Stimulated activated CD8-positive, alpha-beta memory T cell treated with anti-CD3 and anti-CD28 coated beads, Interleukin-4, amount 100 ng/mL, for 24 hours (primary cell): Measurements from ENCODE around the gene SYCP2.

ENCODE experiments used
- DNase-seq: peaks from one replicate; pipeline ENCODE4 v3.0.0-alpha.2; 2020; ENCODE audit warnings: low read depth

The SYCP2 gene

DNA sequence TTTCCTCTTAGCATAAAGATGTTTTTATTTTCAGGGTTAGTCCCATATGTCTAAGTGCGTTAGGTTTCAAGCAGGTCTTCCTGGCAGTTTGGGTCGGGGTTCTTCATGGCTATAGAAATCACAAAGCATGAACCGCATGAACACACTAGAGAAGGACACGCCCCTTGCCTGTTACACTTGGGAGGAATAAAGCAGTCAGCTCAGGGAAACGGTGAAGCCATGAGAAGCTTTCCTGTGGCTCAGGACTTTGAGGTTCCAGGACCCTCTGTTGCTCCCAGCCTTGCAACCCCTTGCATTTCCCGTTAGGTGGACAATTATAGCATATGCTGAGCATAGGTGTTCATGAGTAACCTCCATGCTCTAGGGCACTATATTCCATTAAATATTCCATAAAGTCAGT is 96.7 kb downstream of the SYCP2 start:
- DNase-seq, result no peak

DNA sequence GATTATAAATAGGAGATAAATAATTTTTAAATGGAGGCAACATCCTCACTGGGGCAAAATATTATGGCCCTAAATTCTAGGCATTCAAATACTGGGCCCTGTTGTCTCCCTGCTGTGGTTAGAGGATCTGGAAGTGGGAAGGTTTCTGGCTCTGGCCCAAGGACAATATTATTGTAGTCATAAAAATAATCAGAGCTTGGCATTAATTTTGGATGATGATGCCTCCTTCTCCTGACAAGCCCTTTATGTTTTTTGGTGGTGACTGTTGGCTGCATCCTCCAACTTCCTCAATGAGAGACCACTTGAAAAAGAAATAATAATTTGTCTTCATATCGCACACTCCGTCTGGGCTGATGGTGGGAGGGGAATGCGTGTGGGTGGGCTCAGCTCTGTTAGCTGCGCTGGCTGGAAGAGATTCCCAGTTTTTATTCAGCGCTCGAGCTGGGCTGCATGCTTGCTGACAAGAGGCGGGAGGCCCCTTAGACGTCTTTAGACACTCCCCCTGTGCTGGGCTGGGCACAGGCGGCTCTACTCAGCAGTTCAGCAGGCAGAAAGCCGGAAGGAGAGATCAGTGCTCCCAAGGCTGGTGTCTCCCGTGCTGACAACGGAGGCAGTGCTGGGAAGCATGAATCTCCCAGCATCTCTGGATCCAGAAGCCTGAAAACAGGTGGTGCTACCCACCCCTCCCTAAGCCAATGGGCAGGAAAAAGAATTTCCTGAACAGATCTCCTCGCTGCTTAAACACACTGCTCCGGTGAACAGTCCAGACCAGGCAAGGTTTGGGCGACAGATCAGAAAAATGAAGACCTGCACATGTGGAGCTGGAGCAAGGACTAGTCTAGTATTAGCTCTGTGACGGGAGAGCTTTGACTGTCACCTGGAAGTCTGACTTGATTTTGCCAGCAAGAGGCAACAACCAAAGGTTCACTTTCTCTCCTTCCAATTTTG is 97.7 kb downstream of the SYCP2 start:
- DNase-seq, result no peak

DNA sequence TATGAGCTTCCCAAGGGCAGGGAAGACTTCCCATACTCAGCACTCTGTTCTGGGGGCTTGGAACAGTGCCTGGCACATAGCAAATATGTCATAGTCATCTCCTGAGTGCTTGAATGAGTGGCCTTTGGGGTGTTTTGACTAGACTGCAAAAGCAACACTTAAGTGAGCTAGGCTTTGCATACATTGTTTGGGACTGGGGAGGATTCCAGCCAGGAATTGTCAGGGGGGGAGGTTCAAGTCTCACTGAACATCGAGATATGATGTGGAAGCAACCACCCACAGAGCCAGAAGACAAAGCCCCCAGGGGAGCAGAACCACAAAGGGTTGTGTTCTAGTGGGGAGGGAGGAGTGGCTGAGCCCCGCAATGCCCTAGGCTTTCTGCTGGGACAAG is 98.4 kb downstream of the SYCP2 start:
- DNase-seq, result no peak

DNA sequence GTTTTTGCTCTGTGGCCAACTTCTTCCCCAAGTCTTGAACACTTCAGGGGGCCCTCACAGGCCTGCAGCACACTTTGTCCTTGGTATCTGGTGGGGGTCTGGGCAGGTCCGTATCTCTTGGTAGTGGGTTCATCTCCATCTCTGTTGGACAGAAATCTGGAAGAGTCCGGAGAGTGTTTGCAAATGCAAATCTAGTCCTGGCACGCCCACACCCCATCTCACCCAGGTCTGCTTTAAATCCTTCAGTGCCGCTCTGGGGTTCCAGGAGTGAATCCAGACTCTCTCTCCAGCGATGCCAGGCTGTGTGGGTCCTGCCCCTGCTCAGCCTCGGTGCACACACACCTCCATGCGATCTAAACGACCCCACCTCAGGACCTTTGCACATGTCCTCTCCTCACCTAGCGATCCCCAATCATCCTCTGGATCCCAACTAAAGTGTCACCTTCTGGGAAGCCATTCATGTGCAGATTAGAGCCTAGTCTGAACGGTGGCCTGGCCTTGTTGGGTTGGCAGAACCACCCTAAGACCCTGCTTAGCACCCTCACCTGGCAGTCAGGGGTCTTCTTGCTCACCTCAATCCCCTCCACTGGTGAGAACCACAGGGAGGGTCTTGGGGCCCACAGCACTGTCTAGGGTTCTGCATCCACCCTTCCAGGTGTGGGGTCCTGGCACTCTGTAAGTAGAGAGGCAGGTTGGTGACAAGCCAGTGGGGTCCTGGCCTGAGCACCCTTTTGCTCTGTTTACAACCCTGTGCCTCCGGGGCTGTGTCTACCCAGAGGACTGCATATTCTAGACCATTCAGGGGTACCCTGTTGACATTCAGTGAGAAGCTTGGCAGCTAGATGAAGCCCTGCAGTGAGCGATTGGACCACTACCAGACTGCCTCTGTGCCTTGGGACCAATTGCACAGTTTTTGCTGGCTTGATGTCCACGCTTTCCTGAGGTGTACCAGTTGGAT is 100.8 kb downstream of the SYCP2 start:
- no peak for DNase-seq

DNA sequence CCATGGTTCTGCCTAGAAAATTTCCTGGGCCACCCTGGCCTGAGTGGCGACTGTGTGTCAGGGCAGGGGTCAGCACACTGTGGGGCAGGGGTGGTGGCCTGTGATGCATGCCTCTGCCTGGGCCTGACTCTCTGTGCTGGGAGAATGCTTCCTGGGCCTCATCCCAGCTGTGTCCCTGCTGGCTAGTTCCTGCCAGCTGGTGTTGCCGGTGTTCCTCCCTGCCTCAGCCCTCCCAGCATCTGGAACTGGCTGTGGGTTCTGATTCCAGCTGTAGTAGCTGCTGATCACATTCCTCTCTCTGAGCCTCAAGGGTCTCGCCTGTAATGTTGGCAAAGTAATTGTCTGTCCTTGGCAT is 101.5 kb downstream of the SYCP2 start:
- no peak for DNase-seq

DNA sequence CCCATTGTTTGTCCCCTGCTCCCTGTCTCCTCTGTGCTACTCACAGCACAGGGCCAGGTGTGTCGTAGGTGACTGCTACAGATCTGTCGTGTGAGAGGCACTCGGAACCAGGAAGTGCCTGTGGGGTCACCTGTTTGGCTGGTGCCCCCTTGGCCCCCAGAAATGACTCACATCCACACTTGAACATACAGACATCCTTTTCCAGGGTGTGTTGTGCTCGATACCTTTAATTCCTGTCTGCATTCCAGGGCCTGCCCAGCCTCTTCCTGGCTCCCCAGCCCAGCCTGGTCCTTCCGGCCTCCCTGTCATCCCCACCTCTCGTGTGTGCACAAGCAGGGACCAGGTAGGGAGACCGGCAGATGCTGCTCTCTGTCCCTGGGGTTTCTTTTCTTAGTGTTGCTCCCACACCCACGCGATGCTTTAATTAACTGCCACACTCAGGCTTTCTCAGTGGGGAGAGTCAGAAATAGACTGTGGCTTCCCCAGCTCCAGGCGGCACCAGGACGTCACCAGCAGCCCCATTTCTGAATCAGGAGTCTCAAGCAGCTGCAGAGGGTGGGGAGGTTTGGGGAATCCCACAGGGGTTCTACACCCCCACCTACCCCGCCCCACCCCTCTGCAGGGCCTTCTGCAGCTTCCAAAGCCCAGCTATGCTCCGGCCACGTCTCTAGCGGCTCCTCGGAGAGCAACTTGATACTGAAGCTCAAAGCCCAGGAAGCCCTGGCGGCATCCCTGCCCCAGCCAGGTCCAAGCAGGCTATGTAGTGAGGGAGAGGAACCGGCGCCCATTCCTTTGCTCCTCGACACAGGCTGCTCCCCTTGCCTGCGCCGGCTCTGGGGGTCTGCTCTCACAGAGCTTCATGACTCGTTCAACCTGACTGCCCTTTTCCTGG is 102.2 kb downstream of the SYCP2 start:
- no peak for DNase-seq

DNA sequence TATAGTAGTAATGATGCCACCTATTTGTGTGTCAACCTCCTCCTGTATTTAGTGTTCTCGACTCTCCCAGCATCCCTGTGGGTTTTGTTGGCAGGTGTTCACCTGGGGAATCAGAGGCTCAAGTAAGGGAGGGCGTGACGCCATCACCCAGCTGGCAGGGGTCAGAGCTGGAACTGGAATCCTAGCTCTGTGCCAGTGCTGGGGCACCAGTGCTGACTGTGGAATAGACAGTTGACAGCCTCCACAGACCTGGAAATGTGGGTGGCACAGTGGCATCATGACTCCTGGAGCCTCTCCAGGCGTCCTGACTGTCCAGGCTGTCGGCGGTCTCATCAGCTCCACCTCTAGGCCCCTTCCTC is 102.8 kb downstream of the SYCP2 start:
- no peak for DNase-seq

DNA sequence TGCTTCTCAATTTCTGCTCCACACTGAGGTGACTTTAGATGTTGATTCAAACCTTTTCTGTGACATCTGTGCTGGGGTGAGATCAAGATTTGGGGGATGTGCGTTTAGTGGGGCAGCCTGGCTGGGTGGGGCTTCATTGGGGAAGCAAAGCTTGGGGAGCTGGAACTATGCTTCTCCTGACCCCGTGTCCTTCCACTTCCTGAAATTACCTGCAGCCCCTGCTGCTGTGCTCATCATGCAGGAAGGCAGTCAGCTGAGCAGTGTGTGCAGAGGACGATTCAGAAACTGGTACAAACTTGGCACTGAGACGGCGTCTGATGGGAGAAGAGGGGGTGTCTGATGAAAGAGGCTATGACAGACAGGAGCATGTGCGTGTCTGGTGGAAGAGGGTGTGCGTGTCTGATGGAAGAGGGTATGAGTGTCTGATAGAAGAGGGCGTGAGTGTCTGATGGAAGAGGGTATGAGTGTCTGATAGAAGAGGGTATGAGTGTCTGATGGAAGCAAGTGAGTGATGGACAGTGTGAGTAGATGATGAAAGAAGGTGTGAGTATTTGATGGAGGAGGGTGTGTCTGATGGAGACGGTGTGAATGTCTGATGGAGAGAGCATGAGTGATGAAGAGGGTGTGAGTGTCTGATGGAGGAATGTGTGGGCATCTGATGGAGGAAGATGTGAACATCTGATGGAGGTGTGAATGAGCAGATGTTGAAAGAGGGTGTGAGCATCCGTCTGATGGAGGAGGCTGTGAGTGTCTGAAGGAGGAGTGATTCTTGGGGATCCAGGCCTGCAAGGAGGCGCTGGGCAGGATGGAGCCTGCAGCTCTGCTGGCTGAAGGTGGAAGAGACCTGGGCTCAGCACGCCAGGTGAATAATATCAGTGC is 103.4 kb downstream of the SYCP2 start:
- DNase-seq, result no peak

DNA sequence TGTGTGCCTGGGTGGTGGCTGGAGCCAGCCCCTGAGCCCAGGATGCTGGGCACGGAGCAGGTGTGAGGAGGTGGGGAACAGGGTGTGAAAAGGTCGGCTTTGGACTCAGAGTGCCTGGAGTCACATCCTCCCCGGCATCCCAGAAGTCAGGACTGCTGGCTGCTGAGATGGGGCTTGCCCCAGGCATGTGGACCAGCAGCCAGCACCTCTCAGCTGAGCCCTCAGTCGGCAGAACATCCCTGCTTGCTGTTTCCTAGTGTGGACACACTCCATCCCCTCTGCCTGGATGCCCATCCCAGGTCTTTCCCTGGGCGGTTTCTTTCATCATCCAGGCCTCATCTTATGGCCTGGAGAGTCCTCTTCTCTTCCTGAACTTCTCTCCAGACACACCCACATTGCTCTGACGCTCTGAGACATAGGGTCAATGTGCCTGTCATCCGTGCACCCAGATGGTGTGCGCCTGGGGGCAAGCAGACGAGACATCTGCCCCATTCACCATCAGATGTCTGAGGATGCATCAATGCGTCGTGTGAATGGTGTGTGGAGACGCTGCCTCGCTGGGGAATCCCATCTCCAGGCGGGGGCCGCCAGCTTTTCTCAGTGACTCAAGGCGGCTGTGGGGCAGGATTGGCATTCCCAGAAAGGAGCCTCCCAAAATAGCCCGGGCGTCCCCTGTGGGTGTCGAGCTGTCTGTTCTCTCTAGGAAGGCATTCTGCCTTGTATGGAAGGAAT is 104.2 kb downstream of the SYCP2 start:
- DNase-seq, result no peak

DNA sequence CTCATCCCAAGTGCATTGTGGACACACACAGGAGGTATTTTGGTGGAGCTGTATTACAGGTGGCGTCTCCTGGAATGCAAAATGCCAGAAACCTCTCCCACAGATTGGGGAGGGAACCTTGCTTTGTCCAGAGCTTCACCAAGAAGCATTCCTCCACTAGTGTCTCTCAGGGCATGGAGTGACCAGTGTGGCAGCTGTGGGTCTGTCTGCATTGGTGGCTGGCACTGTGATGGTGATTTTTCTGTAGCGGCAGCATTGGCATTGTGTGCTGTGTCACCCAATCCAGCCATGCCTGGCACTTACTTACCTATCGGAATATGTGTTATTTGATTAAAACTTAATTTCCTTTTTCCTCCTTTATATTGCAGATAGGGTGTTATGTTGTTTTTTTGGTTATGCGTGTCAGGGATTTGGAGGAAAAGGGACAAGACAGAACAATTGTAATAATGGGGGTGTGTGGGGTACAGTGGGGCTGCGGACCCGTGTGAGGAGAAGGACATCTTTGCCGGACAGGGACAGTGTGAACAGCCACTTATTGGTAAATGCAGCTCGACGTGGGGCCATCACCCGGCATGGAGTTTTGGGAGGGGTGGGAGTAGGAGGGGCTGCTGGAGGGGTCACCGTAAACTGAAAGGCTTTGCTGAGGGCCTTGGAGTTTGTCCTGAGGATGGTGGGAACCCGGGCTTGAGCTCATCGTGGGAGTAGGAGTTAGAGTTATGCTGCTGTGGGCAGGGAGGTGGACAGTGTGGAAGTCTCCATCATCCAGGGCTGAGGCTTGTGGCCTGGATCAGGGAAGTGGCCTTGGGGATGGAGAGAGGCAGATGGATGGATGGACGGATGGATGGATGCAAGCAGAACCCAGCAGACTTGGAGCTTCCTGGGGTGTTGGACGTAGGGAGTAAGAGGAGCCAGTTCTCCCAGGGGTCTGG is 105.0 kb downstream of the SYCP2 start:
- no peak for DNase-seq

DNA sequence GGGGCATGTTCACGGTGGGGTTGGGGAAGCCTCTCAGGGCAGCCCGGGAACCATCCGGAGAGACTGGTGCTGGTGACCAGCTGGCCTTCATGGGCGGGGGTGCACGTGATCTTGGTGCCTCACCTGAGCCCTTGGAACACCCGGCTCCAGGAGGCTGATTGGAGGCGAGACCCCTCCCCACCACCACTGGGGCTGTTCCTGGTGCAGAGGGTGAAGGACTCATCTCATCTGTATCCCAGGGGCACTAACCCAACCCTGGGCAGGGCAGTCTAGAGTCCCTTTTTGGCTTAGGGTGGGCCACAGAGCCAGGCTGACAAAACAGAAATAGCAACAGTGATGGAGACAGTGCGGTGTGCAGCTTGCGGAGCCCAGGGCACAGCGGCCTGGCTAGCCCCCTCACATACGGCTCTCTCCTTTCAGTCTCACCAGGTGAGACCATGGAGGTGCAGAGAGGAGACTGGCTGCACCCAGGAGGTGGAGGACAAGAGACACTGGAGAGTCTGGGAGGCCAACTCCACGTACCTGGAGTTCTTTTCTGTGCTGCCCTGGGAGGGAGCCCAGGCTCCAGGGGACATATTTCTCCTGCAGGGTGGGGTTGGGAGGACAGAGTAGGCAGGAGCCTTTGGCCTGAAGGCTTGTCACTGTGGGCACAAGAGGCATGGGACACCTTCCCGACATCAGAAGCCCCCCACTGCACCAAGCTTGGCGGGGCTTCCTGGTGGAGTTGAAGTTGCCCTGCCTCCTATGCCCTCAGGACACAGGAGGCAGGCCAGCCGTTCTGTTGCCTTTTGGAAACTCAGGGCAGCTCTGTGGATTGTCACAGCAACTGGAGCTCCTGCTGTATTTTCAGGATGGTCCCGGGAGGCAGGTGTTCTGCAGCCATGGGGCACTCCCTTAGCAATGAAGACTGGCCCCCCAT is 106.0 kb downstream of the SYCP2 start:
- DNase-seq, result no peak

DNA sequence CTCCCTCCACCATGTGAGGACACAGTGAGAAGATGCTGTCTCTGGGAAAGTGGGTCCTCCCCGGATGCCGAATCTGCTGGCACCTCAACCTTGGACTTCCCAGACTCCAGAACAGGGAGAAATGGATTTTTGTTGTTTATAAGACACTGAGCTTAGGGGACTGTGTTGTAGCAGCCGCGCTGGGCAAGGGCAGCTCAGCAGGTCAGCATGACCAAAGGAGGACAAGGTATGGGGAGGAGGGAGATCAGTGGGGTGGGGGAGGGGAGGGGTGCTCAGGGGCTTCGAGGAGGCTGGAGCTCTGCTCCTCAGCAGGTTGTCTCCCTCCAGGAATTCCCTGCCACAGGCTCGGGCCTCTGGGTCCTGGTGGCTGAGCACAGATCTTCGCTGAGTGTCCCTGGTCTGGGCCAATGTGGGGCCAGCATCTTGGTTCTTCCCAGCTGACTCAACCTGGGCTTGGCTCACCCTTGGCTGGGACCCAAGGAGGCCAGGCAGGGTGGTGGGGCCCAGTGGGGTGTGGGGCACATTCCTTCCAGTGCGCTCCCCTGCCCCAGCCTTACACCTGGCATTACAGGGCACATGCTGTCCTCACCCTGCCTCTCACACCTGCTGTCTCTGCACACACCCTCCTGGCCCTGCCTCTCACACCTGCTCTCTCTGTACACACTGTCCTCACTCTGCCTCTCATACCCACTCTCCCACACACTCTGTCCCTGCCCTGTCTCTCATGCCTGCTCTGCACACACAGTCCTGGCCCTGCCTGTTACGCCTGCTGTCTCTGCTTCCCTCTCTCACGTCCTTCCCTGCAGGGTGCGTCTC is 107.3 kb downstream of the SYCP2 start:
- no peak for DNase-seq

DNA sequence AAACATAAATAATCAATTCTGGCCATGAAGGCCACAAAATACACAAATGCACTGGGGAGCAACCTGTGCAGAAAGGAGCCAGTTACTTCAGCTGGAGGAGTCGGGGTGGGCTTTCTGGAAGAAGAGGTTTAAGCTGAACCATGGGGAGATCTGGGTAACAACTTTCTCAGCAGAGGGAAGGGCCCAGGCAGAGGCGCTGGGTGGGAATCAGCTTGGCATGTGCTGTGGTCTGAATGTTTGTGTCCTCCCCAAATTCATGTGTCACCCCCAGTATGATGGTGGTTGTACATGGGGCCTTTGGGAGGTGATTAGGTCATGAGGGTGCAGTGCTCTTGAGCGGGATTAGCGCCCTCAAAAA is 107.9 kb downstream of the SYCP2 start:
- no peak for DNase-seq

DNA sequence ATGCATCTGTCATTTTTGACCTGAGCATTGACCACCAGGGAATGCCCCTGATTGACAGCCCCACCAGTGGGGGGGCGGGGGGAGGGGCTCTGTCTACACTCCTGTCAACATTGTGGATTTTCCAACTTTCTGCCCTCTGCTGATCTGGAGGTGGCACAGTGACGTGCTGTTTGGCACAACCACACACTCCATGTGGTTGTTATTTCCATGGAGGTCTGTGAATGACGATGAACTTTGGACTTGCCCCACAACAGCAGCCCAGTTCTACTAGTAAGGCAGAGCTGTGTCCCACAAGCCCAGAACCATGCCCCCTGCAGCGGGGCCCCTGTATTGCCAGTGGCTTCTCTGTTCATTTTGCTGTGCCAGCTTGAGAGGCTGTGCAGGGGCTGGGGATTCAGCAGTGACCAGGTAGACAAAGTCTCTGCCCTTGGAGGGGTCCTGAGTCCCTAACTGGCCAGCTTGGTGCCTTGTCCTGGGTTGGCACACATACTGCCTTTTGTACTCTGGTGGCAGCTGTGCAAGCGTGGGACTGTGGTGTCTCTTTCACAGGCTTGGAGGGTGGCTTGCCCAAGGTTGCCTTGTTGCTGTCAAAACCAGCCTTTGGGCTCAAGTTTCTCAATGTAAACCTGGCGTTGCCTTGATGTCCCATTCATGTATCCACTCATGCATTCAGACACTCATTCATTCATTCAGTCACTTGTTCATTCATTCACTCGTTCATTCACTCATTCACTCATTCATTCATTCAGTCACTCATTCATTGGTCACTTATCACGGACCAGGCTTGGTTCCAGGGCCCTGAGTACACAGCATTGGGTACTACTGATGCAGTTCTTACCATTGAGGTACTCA is 108.5 kb downstream of the SYCP2 start:
- DNase-seq, result no peak

DNA sequence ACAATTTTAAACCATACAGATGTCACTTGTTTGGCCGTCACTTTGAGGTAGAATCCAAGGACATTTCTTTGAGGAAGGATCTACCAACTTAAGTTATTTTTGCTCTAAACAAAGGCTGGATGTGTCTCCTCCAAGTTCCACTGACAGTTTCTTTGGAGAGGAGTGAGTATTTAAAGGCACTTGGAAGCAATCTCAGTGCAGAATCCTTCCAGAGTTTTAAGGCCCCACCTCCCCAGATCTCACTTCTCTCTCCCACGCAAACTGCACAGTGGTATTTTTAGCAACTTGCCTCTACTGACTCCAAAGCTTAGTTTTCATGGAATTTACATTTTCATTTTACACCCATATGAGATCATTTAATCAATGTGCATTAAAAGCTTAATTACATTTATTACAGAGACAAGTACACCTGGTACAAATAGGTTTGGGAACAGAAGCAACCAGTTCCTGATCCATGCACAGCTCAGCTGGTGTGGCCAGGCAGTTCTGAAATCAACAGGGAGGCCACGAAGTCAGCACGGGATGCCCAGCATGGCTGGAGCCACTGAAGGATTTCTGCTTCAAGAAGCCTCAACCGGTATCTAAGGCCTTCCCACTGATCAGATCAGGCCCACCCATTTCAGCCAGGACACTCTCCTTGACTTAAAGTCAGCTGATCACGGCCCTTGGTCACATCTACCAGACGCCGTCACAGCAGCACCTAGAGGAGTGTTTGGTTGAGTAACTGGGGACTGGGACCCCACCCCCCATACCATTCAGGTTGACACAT is 109.8 kb downstream of the SYCP2 start:
- no peak for DNase-seq

DNA sequence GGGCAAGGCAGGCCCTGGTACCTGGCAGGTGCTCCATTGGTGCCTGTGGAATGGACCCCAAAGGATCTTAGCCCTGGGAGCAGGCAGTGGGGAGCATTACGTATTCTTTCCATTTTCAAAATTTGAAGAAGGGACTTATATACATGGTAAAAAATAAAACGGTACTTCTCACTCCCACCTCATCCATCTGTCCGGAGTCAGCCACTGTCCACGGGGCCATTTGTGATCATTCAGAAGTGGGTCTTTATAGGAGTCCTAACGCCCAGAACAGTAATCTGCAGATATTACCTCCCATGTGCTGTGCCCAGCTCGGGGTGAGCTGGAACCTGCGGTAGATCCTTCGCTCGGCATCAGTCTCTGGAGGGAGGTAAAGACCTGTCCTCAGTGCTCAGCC is 110.4 kb downstream of the SYCP2 start:
- no peak for DNase-seq
